Vagina (tissue), 2 donors: ENCODE results near the gene TTLL9. TPM values are rescaled to one million over a fixed set of nuclear protein-coding genes. Genes with fewer than 3 reads are reported as not detected.

Source experiments
- DNase-seq, 2 donors: peaks; one replicate each; pipeline ENCODE4 v3.0.0-alpha.2; 2017; ENCODE audit errors: extremely low spot score in 2 of 2
- H3K27ac ChIP-seq: fragments of 200-600 bp; sonication (generic); one replicate; pipeline ENCODE4 v1.5.1; 2019
- H3K27me3 ChIP-seq: fragments of 200-600 bp; sonication (generic); one replicate; pipeline ENCODE4 v1.5.1; 2019
- H3K36me3 ChIP-seq, 2 donors: fragments of 200-600 bp; sonication (generic); one replicate each; pipeline ENCODE4 v1.5.1; 2017 to 2019
- H3K4me1 ChIP-seq: fragments of 200-600 bp; sonication (generic); one replicate; pipeline ENCODE4 v1.5.1; 2019
- H3K4me3 ChIP-seq, 2 donors: fragments of 200-600 bp; sonication (generic); 1 replicate in 1 of 2; 2 replicates in 1 of 2; pipeline ENCODE4 v1.5.1; 2016 to 2019
- H3K9me3 ChIP-seq: fragments of 200-600 bp; sonication (generic); one replicate; pipeline ENCODE4 v1.5.1; 2019
- CTCF ChIP-seq, 3 experiments: fragments of 450-650 bp in 2 of 3; fragments of 200-600 bp in 1 of 3; sonication (generic) in 1 of 3; IDR thresholded peaks; one replicate each; pipeline ENCODE4 v1.5.1; 2017 to 2019; ENCODE audit warnings: antibody characterized with exemption in 3 of 3, mild to moderate bottlenecking in 2 of 3, moderate library complexity in 2 of 3
- POLR2A ChIP-seq, 2 donors: fragments of 450-650 bp; IDR thresholded peaks; one replicate each; pipeline ENCODE4 v1.6.1; 2017; ENCODE audit warnings: antibody characterized with exemption in 2 of 2, mild to moderate bottlenecking in 2 of 2, moderate library complexity in 2 of 2
- POLR2AphosphoS5 ChIP-seq, 2 donors: sonication (generic); formaldehyde crosslinking; IDR thresholded peaks; one replicate each; pipeline ENCODE4 v1.9.0; 2017; ENCODE audit warnings: antibody characterized with exemption in 2 of 2, mild to moderate bottlenecking in 2 of 2, low read depth in 1 of 2; ENCODE audit not compliant: insufficient read depth in 1 of 2
- intact Hi-C: fragments of 100-400 bp; cut with DNase I; formaldehyde crosslinking; loops from one replicate; pipeline ENCODE4 v1.15.1; 2023
- total RNA-seq: library from RNA; depleted of rRNA; stranded (reverse); fragments of >200 nt; gene quantifications from one replicate; pipeline ENCODE4 v1.2.3, GENCODE V29; 2016

The TTLL9 gene
- total RNA-seq, 1 donor from 2014 or later: not detected

GRCh38 chr20:31974951-31975487 lies 104.6 kb downstream of the TTLL9 start:
- no peak overlapping the region for H3K27ac ChIP-seq
- intact Hi-C loops: no loop called here
- H3K27me3 ChIP-seq: no peaks in the 10 kb centered on the region
- no peaks in the 10 kb centered on the region for H3K9me3 ChIP-seq
- DNase-seq: no peak
- H3K4me3 ChIP-seq: no peak overlapping the region
- TF ChIP-seq POLR2AphosphoS5 (IDR thresholded peaks at IDR 0.05; ENCODE audit: insufficient read depth in 1 of 2, low read depth in 1 of 2) (no peak), POLR2A (IDR thresholded peaks at IDR 0.05) (no peak), CTCF (IDR thresholded peaks at IDR 0.05) (no peak)
- H3K36me3 ChIP-seq: no peaks in the 10 kb centered on the region
- H3K4me1 ChIP-seq: no peaks in the 10 kb centered on the region

- no peak for DNase-seq
- Histone ChIP-seq H3K9me3 (no peaks in the 10 kb centered on the region), H3K27ac (no peak overlapping the region), H3K27me3 (no peaks in the 10 kb centered on the region), H3K4me1 (no peaks in the 10 kb centered on the region), H3K4me3 (no peak overlapping the region), H3K36me3 (no peaks in the 10 kb centered on the region)
- intact Hi-C loops: no loop called here
- no peak for TF ChIP-seq CTCF (IDR thresholded peaks at IDR 0.05)
- TF ChIP-seq POLR2AphosphoS5 (IDR thresholded peaks at IDR 0.05; ENCODE audit: insufficient read depth in 1 of 2, low read depth in 1 of 2): no peak
- no peak for TF ChIP-seq POLR2A (IDR thresholded peaks at IDR 0.05)
Measured at GRCh38 chr20:31975874-31976273, 105.4 kb downstream of the TTLL9 start.

- H3K36me3 ChIP-seq: no peaks in the 10 kb centered on the region
- H3K4me1 ChIP-seq: no peaks in the 10 kb centered on the region
- no peaks in the 10 kb centered on the region for H3K27me3 ChIP-seq
- no peaks in the 10 kb centered on the region for H3K9me3 ChIP-seq
- intact Hi-C loops: no loop called here
- no peak overlapping the region for H3K27ac ChIP-seq
- no peak overlapping the region for H3K4me3 ChIP-seq
- DNase-seq: no peak
- TF ChIP-seq POLR2AphosphoS5 (IDR thresholded peaks at IDR 0.05; ENCODE audit: insufficient read depth in 1 of 2, low read depth in 1 of 2): no peak
- TF ChIP-seq CTCF (IDR thresholded peaks at IDR 0.05): no peak
Measured at GRCh38 chr20:31977080-31977479, 106.6 kb downstream of the TTLL9 start.

- TF ChIP-seq POLR2A (IDR thresholded peaks at IDR 0.05) (no peak), CTCF (IDR thresholded peaks at IDR 0.05) (no peak), POLR2AphosphoS5 (IDR thresholded peaks at IDR 0.05; ENCODE audit: insufficient read depth in 1 of 2, low read depth in 1 of 2) (no peak)
Measured at GRCh38 chr20:31979713-31980426, 109.4 kb downstream of the TTLL9 start.

GRCh38 chr20:31981784-31982183 lies 111.3 kb downstream of the TTLL9 start:
- Histone ChIP-seq H3K27ac (no peak overlapping the region), H3K9me3 (no peaks in the 10 kb centered on the region), H3K27me3 (no peaks in the 10 kb centered on the region), H3K36me3 (no peaks in the 10 kb centered on the region), H3K4me1 (no peaks in the 10 kb centered on the region), H3K4me3 (no peak overlapping the region)
- TF ChIP-seq POLR2A (IDR thresholded peaks at IDR 0.05) (no peak), CTCF (IDR thresholded peaks at IDR 0.05) (no peak), POLR2AphosphoS5 (IDR thresholded peaks at IDR 0.05; ENCODE audit: insufficient read depth in 1 of 2, low read depth in 1 of 2) (no peak)
- DNase-seq: no peak
- intact Hi-C loops: no loop called here

More at GRCh38 chr20:31979713-31980426, 109.4 kb downstream of the TTLL9 start:
- no peaks in the 10 kb centered on the region for H3K36me3 ChIP-seq
- H3K4me3 ChIP-seq: no peak overlapping the region
- intact Hi-C loops: no loop called here
- H3K27ac ChIP-seq: no peak overlapping the region
- no peaks in the 10 kb centered on the region for H3K9me3 ChIP-seq
- H3K4me1 ChIP-seq: no peaks in the 10 kb centered on the region
- no peak for DNase-seq
- H3K27me3 ChIP-seq: no peaks in the 10 kb centered on the region
